Mesendoderm (in vitro differentiated cells): ENCODE measurements around the gene TXN2.

Experiments used
- DNase-seq: peaks from one replicate; pipeline ENCODE4 v3.0.0; 2013
- H2AK5ac ChIP-seq: 2 replicates; pipeline ENCODE4 v1.6.1; 2013; ENCODE audit warnings: low read length, inconsistent platforms
- H2BK120ac ChIP-seq: 2 replicates; pipeline ENCODE4 v1.6.1; 2013; ENCODE audit warnings: low read depth, mild to moderate bottlenecking, low read length, moderate library complexity, mixed read lengths
- H2BK15ac ChIP-seq: replicated peaks from 2 replicates; pipeline ENCODE4 v1.6.1; 2013; ENCODE audit warnings: low read depth, mild to moderate bottlenecking, moderate library complexity
- H2BK5ac ChIP-seq: 2 replicates; pipeline ENCODE4 v1.6.1; 2013; ENCODE audit warnings: low read length, inconsistent platforms
- H3K18ac ChIP-seq: 2 replicates; pipeline ENCODE4 v1.6.1; 2013; ENCODE audit warnings: mild to moderate bottlenecking, low read length, mixed read lengths
- H3K23ac ChIP-seq: one replicate; pipeline ENCODE4 v1.6.1; 2013; ENCODE audit warnings: low read length
- H3K27ac ChIP-seq: 2 replicates; pipeline ENCODE4 v1.5.1; 2013; ENCODE audit warnings: low read depth, mild to moderate bottlenecking, inconsistent platforms, low read length, moderate library complexity
- H3K27me3 ChIP-seq: 2 replicates; pipeline ENCODE4 v1.6.1; 2013; ENCODE audit warnings: low read length, control low read depth, mild to moderate bottlenecking, inconsistent platforms; ENCODE audit not compliant: insufficient read depth, poor library complexity
- H3K36me3 ChIP-seq: 2 replicates; pipeline ENCODE4 v1.6.1; 2013; ENCODE audit warnings: low read length, inconsistent platforms; ENCODE audit not compliant: control insufficient read depth, insufficient read depth
- H3K4ac ChIP-seq: one replicate; pipeline ENCODE4 v1.6.1; 2013; ENCODE audit warnings: low read depth, mild to moderate bottlenecking, low read length, moderate library complexity
- H3K4me1 ChIP-seq: 2 replicates; pipeline ENCODE4 v1.6.1; 2013; ENCODE audit warnings: low read depth, low read length, inconsistent platforms; ENCODE audit not compliant: control insufficient read depth
- H3K4me2 ChIP-seq: 2 replicates; pipeline ENCODE4 v1.6.1; 2013; ENCODE audit warnings: low read length
- H3K4me3 ChIP-seq: 2 replicates; pipeline ENCODE4 v1.5.1; 2013; ENCODE audit warnings: mild to moderate bottlenecking, low read length
- H3K56ac ChIP-seq: one replicate; pipeline ENCODE4 v1.6.1; 2013; ENCODE audit warnings: low read length
- H3K79me1 ChIP-seq: 2 replicates; pipeline ENCODE4 v1.6.1; 2013; ENCODE audit warnings: low read length, inconsistent platforms
- H3K79me2 ChIP-seq: 2 replicates; pipeline ENCODE4 v1.6.1; 2013; ENCODE audit warnings: mild to moderate bottlenecking, low read length; ENCODE audit not compliant: control insufficient read depth, insufficient read depth
- H3K9ac ChIP-seq: 2 replicates; pipeline ENCODE4 v1.6.1; 2013; ENCODE audit warnings: low read length, inconsistent platforms
- H4K5ac ChIP-seq: one replicate; pipeline ENCODE4 v1.6.1; 2013; ENCODE audit warnings: low read length
- H4K8ac ChIP-seq: one replicate; pipeline ENCODE4 v1.6.1; 2013; ENCODE audit warnings: low read depth, mild to moderate bottlenecking, control low read depth, low read length, moderate library complexity
- whole genome bisulfite sequencing: extraction: QIAGEN DNeasy Blood & Tissue Kit; methylation state at CpG from one replicate; pipeline ENCODE4 v1.1.7; 2013; ENCODE audit warnings: low lambda C conversion rate, missing lambda C conversion rate; ENCODE audit not compliant: insufficient coverage; ENCODE audit errors: extremely low coverage; 5-methylcytosine and 5-hydroxymethylcytosine counted together

Gene TXN2

GRCh38 chr22:36463783-36464184 is 17.7 kb downstream of the TXN2 start:
- H3K4me3 ChIP-seq: no peak overlapping the region
- DNase-seq: no peak
- H3K9ac ChIP-seq: no peak overlapping the region
- no peak overlapping the region for H2BK120ac ChIP-seq
- no peak overlapping the region for H3K56ac ChIP-seq
- no peak overlapping the region for H4K5ac ChIP-seq
- no peaks in the 10 kb centered on the region for H3K27me3 ChIP-seq
- H4K8ac ChIP-seq: no peak overlapping the region
- H3K4ac ChIP-seq: no peak overlapping the region
- WGBS: no CpG with 5 or more reads among the region's 17 CpGs
- H2AK5ac ChIP-seq: no peak overlapping the region
- no peak overlapping the region for H3K27ac ChIP-seq
- H3K79me2 ChIP-seq: no peaks in the 10 kb centered on the region
- no peaks in the 10 kb centered on the region for H3K79me1 ChIP-seq
- H2BK5ac ChIP-seq: no peak overlapping the region
- no peak overlapping the region for H3K4me2 ChIP-seq
- no peak overlapping the region for H3K18ac ChIP-seq
- no peak overlapping the region for H2BK15ac ChIP-seq
- no peaks in the 10 kb centered on the region for H3K36me3 ChIP-seq
- no peak overlapping the region for H3K23ac ChIP-seq
- no peaks in the 10 kb centered on the region for H3K4me1 ChIP-seq

GRCh38 chr22:36461665-36462649 is 19.5 kb downstream of the TXN2 start:
- H2BK15ac ChIP-seq: no peak overlapping the region
- no CpG with 5 or more reads among the region's 16 CpGs for WGBS
- H3K27me3 ChIP-seq: no peaks in the 10 kb centered on the region
- H3K9ac ChIP-seq: peak overlapping the region; percentile 5
- no peaks in the 10 kb centered on the region for H3K36me3 ChIP-seq
- peak overlapping the region; percentile 34 for H3K27ac ChIP-seq
- H3K79me2 ChIP-seq: no peaks in the 10 kb centered on the region
- H2AK5ac ChIP-seq: peak overlapping the region; percentile 31
- no peak overlapping the region for H4K8ac ChIP-seq
- no peak overlapping the region for H3K23ac ChIP-seq
- H3K56ac ChIP-seq: peak overlapping the region; percentile 45
- H3K18ac ChIP-seq: peak overlapping the region; percentile 11
- H2BK120ac ChIP-seq: no peak overlapping the region
- H3K79me1 ChIP-seq: no peaks in the 10 kb centered on the region
- H3K4me3 ChIP-seq: no peak overlapping the region
- peak; percentile 99 for DNase-seq
- H2BK5ac ChIP-seq: peak overlapping the region; percentile 3
- no peak overlapping the region for H4K5ac ChIP-seq
- peaks cover 4% of the 10 kb centered on the region for H3K4me1 ChIP-seq
- H3K4me2 ChIP-seq: no peak overlapping the region
- peak overlapping the region; percentile 85 for H3K4ac ChIP-seq

- Histone ChIP-seq H2AK5ac (no peak overlapping the region), H3K27ac (no peak overlapping the region), H3K56ac (peak overlapping the region; percentile 20), H3K79me1 (no peaks in the 10 kb centered on the region), H3K23ac (no peak overlapping the region), H3K79me2 (no peaks in the 10 kb centered on the region), H4K8ac (no peak overlapping the region), H3K4me3 (no peak overlapping the region), H2BK120ac (no peak overlapping the region), H3K4me2 (no peak overlapping the region), H3K9ac (no peak overlapping the region), H3K4ac (no peak overlapping the region), H3K4me1 (peaks cover 7% of the 10 kb centered on the region), H3K27me3 (no peaks in the 10 kb centered on the region), H3K36me3 (no peaks in the 10 kb centered on the region), H2BK15ac (no peak overlapping the region), H3K18ac (no peak overlapping the region), H4K5ac (no peak overlapping the region), H2BK5ac (no peak overlapping the region)
- no CpG with 5 or more reads among the region's 8 CpGs for WGBS
- no peak for DNase-seq
These were observed 21.2 kb downstream of the TXN2 start for GRCh38 chr22:36460202-36460601.

- no peak overlapping the region for H3K23ac ChIP-seq
- H2BK15ac ChIP-seq: no peak overlapping the region
- H3K79me1 ChIP-seq: no peaks in the 10 kb centered on the region
- H4K5ac ChIP-seq: no peak overlapping the region
- H3K79me2 ChIP-seq: no peaks in the 10 kb centered on the region
- H3K56ac ChIP-seq: peak overlapping the region; percentile 83
- no peak overlapping the region for H2BK5ac ChIP-seq
- no peak overlapping the region for H3K4me3 ChIP-seq
- no peak for DNase-seq
- H3K18ac ChIP-seq: peak overlapping the region; percentile 42
- peak overlapping the region; percentile 24 for H3K9ac ChIP-seq
- H3K4ac ChIP-seq: peak overlapping the region; percentile 58
- no peaks in the 10 kb centered on the region for H3K36me3 ChIP-seq
- no peak overlapping the region for H3K27ac ChIP-seq
- H3K27me3 ChIP-seq: no peaks in the 10 kb centered on the region
- no CpG with 5 or more reads among the region's 14 CpGs for WGBS
- H3K4me1 ChIP-seq: peaks cover 7% of the 10 kb centered on the region
- H2BK120ac ChIP-seq: peak overlapping the region; percentile 33
- H3K4me2 ChIP-seq: no peak overlapping the region
- peak overlapping the region; percentile 96 for H2AK5ac ChIP-seq
- no peak overlapping the region for H4K8ac ChIP-seq
These were observed 23.6 kb downstream of the TXN2 start for GRCh38 chr22:36457688-36458450.

- no peak overlapping the region for H3K4me2 ChIP-seq
- H3K9ac ChIP-seq: no peak overlapping the region
- no peak overlapping the region for H2BK15ac ChIP-seq
- no peak overlapping the region for H2BK120ac ChIP-seq
- H4K5ac ChIP-seq: no peak overlapping the region
- H2AK5ac ChIP-seq: no peak overlapping the region
- no peak overlapping the region for H4K8ac ChIP-seq
- no peak for DNase-seq
- H3K4me3 ChIP-seq: no peak overlapping the region
- H3K18ac ChIP-seq: no peak overlapping the region
- no peaks in the 10 kb centered on the region for H3K79me1 ChIP-seq
- no peaks in the 10 kb centered on the region for H3K79me2 ChIP-seq
- WGBS: no CpG with 5 or more reads among the region's 12 CpGs
- H3K56ac ChIP-seq: no peak overlapping the region
- no peak overlapping the region for H3K27ac ChIP-seq
- no peaks in the 10 kb centered on the region for H3K36me3 ChIP-seq
- peaks cover 7% of the 10 kb centered on the region for H3K4me1 ChIP-seq
- H3K4ac ChIP-seq: no peak overlapping the region
- H3K27me3 ChIP-seq: no peaks in the 10 kb centered on the region
- H2BK5ac ChIP-seq: no peak overlapping the region
- no peak overlapping the region for H3K23ac ChIP-seq
These were observed 25.0 kb downstream of the TXN2 start for GRCh38 chr22:36456464-36456845.
